ENCODE measurements around the gene SRSF3.
A peak's percentile ranks its signal among the peaks of the same experiment; 100 is the strongest.
"Not testable (repeated sequence)": the region's sequence is repeated elsewhere in the genome, so short reads cannot be mapped to it uniquely, and the experiment has no call there.

SRSF3 gene

DNA sequence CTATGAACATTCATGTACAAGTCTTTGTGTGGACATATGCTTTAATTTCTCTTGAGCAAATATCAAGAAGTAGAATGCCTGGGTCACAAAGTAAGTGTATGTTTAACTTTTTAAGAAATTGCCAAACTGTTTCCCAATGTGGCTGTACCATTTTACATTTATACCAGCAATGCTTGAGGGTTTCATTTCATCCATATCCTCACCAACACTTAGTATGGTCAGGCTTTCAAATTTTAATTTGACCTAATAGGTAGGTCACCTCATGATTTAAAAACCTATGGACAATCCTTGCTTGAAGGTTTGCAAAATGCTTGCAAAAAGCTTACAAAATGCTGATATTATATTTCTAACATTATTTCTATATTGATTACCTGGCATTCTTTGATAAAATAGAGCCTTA, 19.5 kb upstream of the SRSF3 start:
- DNase-seq (ENCODE audit: low read depth in 2 of 2), result no peak

DNA sequence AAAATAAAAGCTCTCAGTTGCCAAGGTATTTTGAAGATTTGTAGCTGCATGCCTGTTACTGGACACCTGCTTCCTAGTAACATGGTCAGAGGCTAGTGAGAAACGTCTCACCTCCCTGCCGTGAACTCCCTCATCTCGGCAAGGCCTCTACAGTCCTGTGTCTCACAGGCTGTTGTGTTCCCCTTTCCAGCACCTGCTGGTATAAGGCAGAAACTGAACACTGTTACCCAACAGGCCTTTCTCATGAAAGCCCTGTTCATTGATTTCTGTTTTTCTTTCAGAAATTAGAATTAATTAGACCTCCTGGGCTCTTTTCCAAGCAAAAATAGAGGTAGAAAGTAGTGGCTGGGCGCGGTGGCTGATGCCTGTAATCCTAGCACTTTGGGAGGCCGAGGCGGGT, 17.6 kb upstream of the SRSF3 start:
- no peak for DNase-seq (ENCODE audit: low read depth in 2 of 2)

DNA sequence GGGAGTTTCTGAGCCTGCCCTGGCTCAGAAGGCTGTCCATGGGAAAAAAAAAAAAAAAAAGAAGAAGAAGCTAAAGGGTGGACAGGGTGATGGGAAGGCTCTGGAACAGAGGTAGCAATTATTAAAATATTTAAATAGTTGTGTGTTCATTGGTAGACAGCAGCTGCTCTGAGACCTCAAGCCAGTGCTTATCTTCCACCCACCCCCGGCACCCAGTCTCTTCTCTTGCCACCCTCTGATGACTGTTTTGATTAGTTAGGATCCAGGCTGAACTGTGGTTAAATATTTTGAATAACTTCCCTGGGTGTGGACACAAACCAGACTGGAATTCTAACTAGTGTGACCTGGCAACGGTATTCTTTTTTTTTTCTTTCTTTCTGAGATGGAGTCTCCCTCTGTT, 16.9 kb upstream of the SRSF3 start:
- no peak for DNase-seq (ENCODE audit: low read depth in 2 of 2)

DNA sequence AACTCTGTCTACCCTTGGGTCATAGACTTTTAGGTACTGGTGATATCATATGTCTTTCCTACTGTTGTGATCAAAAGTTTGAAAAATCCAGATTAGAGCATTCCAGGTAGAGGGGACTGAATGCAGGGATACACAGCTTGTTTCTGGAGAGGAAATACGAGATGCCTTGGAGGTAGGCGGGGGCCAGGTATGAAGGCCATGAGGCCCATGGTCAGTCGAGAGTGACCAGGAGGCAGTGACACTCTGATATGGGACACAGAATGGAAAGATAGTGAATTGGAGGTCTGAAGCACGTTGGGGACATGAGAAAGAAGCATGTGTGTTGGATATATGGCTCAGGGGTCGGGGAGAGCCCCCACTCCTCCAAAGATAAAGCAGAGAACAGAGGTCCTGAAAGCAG, 16.1 kb upstream of the SRSF3 start:
- DNase-seq (ENCODE audit: low read depth in 2 of 2), result no peak

DNA sequence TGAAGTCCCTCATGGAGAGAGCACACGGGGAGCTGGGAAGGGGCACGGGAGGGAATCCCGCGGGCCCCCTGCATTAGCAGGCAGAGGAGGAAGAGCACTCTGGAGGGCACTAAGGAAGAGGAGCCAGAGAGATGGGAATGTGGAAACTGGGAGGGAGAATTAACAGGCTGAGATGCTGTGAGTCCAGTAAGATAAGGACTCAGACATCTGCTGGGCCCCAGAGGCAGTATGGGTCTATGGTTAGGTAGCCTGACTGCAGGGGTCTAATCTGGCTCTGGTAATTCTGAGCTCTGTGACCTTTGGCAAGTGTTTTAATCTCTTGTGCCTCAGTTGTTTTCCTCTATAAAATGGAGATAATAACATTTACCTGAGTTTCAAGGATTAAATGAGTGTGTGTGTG, 15.7 kb upstream of the SRSF3 start:
- DNase-seq (ENCODE audit: low read depth in 2 of 2), result no peak

DNA sequence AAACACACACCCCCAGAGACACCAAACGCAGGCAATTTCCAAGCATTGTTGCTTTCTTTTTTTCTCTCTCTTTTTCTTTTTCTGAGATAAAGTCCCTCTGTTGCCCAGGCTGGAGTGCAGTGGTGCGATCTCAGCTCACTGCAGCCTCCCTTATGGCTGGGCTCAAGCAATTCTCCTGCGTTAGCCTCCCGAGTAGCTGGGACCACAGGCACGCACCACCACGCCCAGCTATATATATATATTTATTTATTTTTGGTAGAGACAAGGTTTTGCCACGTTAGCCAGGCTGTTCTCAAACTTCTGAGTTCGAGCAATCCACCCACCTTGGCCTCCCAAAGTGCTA, 14.0 kb upstream of the SRSF3 start:
- DNase-seq (ENCODE audit: low read depth in 2 of 2), result no peak

DNA sequence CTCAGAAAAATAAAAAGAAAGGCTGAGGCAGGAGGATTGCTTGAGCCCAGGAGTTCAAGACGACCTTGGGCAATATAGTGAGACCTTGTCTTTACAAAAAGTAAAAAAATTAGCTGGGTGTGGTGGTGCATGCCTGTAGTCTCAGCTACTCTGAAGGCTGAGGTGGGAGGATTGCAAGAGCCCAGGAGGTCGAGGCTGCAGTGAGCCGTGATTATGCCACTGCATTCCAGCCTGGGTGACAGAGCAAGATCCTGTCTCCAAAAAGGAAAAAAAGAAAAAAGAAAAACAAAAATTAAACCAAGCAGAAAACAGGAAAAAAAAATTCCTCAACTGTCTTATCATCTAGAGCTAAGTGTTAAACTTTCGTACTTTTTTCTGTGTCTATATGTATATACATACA, 12.4 kb upstream of the SRSF3 start:
- no peak for DNase-seq (ENCODE audit: low read depth in 2 of 2)

DNA sequence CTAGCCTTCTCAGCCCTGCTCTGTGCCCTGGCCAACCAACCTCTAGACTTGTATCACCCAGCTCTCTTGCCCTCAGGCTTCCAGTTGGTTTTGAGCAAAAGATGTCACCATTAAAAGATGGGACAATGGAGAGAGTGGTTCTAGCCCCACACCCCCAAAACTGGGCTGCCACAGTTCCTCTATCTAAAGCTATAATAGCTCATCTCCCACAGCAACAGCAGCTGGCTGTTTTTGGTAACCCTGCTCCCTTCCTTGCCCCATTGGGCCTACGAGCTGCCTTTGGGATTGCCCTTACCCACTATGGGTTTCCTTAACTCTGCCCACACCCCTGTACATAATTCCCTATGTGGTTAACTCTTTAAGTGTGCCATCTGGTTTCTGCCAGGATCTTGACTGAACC, 7.6 kb upstream of the SRSF3 start:
- DNase-seq (ENCODE audit: low read depth in 2 of 2), result no peak

DNA sequence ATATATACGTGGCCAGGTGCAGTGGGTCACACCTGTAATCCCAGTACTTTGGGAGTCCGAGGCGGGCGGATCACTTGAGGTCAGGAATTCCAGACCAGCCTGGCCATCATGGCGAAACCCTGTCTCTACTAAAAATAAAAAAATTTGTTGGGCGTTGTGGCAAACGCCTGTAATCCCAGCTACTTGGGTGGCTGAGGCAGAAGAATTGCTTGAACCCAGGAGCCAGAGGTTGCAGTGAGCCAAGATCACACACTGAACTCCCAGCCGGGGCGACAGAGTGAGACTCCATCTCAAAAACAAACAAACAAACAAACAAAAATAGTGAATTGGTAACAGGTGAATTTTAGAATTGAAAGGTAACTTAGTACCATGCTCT, 5.1 kb upstream of the SRSF3 start:
- DNase-seq (ENCODE audit: low read depth in 2 of 2), result not testable (repeated sequence)

DNA sequence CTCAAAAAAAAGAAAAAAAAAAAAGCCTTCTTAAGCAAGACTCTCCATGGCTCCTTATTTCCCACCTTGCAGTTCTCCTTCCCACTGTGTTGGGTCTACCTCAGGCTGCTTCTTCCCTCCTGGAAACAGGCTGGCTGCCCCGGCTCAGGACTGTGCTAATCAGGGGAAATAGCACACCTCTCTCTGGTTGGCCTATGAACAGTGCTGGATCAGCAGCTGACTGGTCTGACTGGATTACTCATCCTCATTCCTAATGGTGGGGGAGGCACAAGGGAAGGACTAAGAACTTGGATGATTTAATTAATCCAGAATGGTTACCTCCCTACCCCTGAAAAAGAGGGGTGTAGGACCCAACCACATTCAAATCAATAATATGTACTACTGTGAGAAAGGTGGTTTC, 3.9 kb upstream of the SRSF3 start:
- no peak for DNase-seq (ENCODE audit: low read depth in 2 of 2)

DNA sequence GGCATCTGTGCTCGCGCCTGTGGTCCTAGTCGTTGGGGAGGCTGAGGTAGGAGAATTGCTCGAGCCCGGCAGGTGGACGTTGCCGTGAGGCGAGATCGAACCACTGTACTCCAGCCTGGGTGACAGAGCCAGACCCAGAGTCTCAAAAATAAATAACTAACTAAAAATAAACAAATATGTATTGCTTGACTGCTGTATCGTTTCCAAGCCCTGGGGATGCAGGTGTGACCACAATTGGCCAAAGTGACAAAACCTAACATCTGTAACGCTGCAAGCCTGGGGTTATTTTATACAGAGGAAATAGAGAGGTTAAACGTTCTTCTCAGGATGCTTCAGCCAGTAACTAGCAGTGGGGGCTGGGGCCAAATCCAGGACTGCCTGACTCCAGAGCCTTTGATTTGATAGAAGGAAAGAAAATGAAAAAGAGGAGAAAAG, 1.9 kb upstream of the SRSF3 start:
- no peak for DNase-seq (ENCODE audit: low read depth in 2 of 2)

DNA sequence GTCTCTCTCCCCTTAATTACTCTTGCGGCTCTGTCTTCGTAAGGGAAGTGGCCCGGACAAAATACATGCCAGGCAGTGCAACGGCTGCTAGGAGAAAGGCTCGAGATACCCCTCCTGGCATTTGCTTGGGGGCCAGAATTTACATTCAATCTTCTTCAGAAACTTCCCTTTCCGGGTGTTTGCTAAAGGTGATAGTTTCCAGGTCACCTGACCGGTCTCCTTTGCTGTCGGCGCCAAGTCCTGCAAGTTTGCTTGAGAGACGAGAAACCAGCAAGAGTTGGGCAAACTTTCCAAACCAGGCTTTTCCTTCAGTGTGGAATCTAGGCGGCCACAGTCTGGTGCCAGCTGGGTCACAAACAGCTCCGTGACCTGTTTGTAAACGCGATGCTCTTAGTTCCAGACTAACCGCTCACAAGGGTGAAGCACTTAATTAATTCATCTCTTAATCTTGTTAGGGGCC, 563 bp upstream of the SRSF3 start:
- DNase-seq (ENCODE audit: low read depth in 2 of 2), result no peak

DNA sequence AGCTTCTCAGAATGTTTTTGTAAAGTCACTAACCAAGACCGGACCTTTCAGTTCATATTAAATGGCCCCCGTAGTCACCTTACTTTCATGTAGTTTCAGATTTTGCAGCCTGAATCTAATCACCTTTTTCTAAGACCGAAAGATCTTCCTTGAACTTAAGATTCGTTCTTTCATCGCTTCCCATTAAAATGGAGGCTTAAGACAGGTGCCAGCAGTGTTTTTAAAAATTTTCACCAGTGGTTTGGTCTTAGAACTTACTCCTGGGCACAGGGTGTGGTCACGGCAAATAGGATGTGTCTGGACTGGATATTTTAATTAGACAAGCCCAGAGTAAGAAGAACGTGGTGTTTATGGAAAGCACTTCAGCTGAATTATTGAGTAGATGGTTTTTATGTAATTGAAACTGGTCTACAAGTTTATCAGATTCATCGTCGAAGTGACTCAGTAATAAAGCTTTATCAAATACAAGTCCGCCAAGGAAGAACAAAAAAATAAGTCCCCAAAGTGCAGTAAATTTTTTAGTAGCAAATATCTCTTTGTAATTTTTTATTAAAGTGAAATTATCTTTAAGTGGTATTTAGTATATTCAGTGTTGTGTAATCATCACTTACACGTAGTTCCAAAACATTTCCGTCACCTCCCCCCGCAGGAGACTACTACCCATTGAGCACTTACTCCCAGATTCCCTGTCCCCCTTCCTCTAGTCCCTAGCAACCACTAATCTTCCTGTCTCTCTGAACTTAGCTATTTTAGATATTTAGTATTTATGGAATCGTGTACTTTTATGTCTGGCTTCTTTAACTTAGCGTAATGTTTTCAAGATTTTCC, 868 bp downstream of the SRSF3 start:
- no peak for DNase-seq (ENCODE audit: low read depth in 2 of 2)

DNA sequence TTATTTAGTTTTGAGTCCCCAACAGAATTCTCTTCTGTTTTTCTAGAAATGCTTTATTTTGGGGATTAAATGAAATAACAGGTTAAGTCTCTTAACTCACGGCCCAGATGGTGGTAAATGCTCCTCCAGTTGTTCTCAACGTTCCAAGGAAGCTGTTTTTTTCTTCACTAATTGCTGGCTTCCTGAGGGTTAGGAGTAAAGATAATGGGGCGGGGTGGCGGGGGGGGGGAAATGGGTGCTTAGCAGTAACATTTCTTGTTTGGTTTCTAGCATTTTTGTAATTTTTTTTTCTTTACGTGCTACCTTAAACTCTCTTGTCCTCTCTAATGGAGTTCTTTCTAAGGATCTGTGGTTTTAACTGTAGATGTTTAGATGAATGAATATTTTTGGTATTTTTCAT, 2.2 kb downstream of the SRSF3 start:
- no peak for DNase-seq (ENCODE audit: low read depth in 2 of 2)

DNA sequence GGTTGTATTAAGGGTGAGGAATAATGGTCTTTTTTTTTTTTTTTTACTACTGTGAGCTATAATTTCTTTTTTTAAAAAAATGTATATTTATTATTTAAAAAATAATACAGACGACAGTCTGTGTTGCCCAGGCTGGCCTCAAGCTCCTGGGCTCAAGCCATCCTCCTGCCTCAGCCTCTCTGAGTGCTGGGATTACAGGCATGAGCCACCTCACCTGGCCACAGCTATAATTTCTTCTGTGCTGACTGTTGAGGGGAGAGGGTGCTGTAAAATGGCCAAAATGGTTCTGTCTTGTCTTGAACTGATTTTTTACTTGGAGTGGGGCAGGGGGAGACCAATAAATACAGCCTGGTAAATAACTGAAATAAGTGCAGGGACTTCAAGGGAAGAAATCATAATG, 3.6 kb downstream of the SRSF3 start:
- DNase-seq (ENCODE audit: low read depth in 2 of 2), result no peak

DNA sequence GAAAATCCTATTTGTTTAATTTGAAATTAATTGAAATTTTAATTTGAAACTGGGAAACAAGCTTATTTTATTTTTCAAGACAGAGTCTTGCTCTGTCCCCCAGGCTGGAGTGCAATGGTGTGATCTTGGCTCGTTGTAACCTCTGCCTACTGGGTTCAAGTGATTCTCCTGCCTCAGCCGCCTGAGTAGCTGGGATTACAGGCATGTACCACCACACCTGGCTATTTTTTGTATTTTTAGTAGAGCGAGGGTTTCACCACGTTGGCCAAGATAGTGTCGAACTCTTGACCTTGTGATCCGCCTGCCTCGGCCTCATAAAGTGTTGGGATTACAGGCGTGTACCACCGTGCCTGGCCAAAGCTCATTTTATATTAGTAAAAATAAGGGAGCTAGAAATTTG, 4.2 kb downstream of the SRSF3 start:
- DNase-seq (ENCODE audit: low read depth in 2 of 2), result no peak

DNA sequence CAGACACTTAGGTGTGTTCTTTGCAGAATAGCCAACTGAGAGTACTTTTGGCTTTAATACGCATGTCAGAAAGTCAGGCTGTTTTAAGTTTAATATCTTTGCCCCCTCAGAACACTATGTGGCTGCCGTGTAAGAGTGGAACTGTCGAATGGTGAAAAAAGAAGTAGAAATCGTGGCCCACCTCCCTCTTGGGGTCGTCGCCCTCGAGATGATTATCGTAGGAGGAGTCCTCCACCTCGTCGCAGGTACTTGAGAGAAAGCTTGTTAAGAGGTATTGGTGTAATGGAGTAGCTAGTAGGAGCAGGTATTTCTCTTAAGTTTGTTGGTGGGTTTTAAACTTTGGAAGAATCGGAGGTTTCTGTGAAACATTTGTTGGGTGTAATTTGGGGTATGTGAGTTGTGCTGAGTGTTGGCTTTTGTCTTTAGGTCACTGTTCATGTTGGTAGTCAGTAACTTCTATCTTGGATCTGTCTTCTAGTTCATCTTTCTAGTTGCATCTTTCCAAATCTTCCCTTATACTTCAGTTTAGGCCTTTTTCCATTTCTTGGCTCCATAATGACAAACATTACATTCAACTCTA, 4.7 kb downstream of the SRSF3 start:
- no peak for DNase-seq (ENCODE audit: low read depth in 2 of 2)

DNA sequence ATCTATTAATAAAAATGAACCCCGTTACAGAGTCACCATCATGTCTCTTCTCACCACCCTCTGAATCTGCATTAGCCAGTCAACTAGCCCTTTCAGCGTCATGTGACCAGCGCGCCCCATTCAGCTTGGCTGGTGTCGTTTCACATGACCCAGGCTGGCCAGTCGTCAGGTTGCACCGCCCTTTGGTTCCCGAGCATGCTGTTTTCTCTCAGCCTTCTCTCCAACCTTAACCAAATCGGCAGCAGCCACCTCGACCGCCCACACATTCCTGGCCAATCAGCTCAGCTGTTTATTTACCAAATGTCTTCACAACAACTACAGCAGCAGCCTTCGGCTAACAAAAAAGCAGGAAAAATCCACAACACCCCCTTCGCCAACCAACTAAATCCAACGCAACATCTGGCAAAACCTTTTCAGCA, 5.6 kb downstream of the SRSF3 start:
- peak in 1 of 2 donors; percentile 20 for DNase-seq (ENCODE audit: low read depth in 2 of 2)

DNA sequence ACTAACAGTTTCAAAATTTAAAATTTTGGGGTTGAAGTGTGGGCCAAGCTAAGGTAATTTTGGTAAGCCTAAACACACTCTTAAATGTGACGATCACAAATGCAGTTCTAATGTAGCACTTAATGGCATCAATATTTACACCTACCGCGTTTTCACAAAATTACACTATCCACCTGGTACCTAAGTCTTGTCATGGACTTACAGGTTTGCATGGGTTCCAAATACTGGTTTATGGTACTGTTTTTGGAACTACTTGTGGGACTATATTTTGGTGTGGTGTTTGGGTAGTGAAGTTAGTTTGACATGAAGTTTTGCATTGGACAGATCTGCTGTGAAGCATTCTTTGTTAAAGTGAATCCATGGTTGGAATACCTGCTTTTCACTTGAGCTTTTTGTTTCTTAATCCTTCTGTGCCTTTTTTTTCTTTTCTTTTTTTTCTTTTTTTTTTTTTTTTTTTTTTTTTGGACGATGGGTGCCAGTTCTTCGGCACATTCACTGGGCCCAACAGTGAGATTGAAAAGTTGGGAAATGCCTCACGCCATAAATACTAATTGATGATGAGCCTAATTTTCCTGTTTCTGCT, 6.5 kb downstream of the SRSF3 start:
- DNase-seq (ENCODE audit: low read depth in 2 of 2), result no peak

DNA sequence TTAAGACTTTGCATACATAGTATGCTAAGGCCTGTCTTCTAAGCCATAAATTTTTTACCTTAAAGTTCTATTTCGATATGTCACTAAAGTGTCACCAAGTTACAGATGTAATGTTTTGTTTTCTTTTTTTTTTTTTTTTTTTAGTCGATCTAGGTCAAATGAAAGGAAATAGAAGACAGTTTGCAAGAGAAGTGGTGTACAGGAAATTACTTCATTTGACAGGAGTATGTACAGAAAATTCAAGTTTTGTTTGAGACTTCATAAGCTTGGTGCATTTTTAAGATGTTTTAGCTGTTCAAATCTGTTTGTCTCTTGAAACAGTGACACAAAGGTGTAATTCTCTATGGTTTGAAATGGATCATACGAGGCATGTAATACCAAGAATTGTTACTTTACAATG, 7.7 kb downstream of the SRSF3 start:
- DNase-seq (ENCODE audit: low read depth in 2 of 2), result not testable (repeated sequence)

DNA sequence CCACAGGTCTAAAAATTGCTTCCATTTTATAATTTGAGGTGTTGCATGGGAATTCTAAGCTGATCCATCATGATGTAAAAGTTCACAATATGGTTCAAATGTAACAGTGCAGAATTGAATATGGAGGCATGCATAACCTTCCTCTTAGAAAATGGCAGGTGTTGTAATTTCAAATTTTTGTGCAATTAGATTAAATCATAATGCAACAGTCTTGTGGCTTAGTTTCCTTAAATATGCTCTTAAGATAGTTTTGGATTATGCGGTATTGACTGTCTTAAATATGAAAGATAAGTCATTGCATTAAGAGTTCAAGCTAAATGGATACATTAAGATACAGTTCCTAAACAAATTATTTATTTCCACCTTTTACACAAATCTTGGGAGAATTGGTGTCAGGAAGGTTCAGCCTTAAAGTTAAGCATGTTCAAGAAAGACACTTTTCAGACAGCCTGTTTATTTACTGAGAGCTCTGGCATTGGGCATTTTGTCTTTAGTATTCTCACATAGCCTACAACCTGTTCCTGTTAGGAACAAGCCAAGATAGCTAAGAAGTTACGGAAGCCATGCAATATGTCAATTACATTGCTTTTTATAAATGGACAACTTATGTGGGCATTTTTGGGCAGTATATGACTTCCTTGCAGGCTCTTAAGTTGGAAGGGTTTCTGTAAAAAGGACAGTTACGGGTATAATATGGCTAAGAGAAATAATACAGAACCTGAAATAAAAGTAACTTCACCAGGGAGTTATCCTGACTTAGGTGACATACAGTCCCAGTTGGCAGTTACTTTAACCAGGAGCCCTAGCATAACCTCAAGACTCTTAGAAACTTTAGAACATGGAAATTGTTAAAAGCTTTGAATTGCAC, 9.3 kb downstream of the SRSF3 start:
- DNase-seq (ENCODE audit: low read depth in 2 of 2), result no peak

Data from stimulated activated CD8-positive, alpha-beta memory T cell treated with anti-CD3 and anti-CD28 coated beads, Interleukin-15, amount 100 ng/mL, for 4 hours (primary cell).